SK-N-MC (cell line): Measurements from ENCODE around the gene NAT9.

ENCODE experiments used
- EZH2 ChIP-seq: fragments of 200-600 bp; sonication (generic); IDR thresholded peaks from one replicate; pipeline ENCODE4 v1.6.1; 2017; ENCODE audit warnings: antibody characterized with exemption
- POLR2AphosphoS5 ChIP-seq: IDR thresholded peaks from 2 replicates; pipeline ENCODE4 v1.6.1; 2012; ENCODE audit warnings: mild to moderate bottlenecking, low read depth, low read length, borderline replicate concordance

DNA sequence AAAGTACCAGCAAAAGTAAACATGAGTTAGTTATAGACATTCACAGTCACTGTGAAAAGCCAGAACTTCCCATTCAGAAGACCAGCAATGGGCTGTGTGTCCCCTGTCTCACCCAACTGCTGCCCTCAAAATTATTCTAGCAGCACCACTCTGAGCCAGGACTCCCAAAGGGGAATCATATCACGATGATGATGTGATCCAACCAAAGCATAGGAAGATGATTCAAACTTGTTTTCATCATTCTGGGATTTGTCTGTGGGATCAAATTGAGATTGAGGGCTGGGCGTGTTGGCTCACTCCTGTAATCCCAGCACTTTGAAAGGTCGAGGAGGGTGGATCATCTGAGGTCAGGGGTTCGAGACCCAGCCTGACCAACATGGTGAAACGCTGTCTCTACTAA is 6.4 kb upstream of the NAT9 start:
- TF ChIP-seq POLR2AphosphoS5 (no peak), EZH2 (no peak)
